MM.1S (cell line): Measurements from ENCODE around the gene XYLT1.

Experiments
- DNase-seq: peaks from one replicate; pipeline ENCODE4 v3.0.0-alpha.2; 2015
- H2AFZ ChIP-seq: fragments of 300-600 bp; sonication (generic); 2 replicates; pipeline ENCODE4 v1.6.0; 2016; ENCODE audit warnings: antibody characterized with exemption, low read length
- H3F3A ChIP-seq: fragments of 300-600 bp; sonication (generic); 2 replicates; pipeline ENCODE4 v1.6.1; 2016; ENCODE audit warnings: mild to moderate bottlenecking, antibody characterized with exemption, low read length, moderate library complexity, mixed read lengths; ENCODE audit not compliant: insufficient read depth
- H3K27ac ChIP-seq: fragments of 300-600 bp; sonication (generic); 2 replicates; pipeline ENCODE4 v1.5.1; 2016; ENCODE audit warnings: mild to moderate bottlenecking, low read length
- H3K27me3 ChIP-seq: fragments of 300-600 bp; sonication (generic); replicated peaks from 2 replicates; pipeline ENCODE4 v1.6.0; 2016; ENCODE audit warnings: low read length; ENCODE audit not compliant: insufficient read depth
- H3K36me3 ChIP-seq: fragments of 300-600 bp; sonication (generic); replicated peaks from 2 replicates; pipeline ENCODE4 v1.6.1; 2016; ENCODE audit warnings: mild to moderate bottlenecking, low read length, mixed read lengths; ENCODE audit not compliant: insufficient read depth
- H3K4me1 ChIP-seq: fragments of 300-600 bp; sonication (generic); 2 replicates; pipeline ENCODE4 v1.6.1; 2016; ENCODE audit warnings: low read length, mixed read lengths
- H3K4me2 ChIP-seq: fragments of 300-600 bp; sonication (generic); 2 replicates; pipeline ENCODE4 v1.6.0; 2016; ENCODE audit warnings: low read depth, low read length
- H3K4me3 ChIP-seq: fragments of 300-600 bp; sonication (generic); 2 replicates; pipeline ENCODE4 v1.5.1; 2016; ENCODE audit warnings: low read length, mixed read lengths
- H3K79me2 ChIP-seq: fragments of 300-600 bp; sonication (generic); 2 replicates; pipeline ENCODE4 v1.6.1; 2016; ENCODE audit warnings: mixed run types, low read length, mixed read lengths
- H3K9ac ChIP-seq: fragments of 300-600 bp; sonication (generic); 2 replicates; pipeline ENCODE4 v1.6.1; 2016; ENCODE audit warnings: low read length, mixed read lengths
- H3K9me2 ChIP-seq: fragments of 300-600 bp; sonication (generic); replicated peaks from 2 replicates; pipeline ENCODE4 v1.6.1; 2016; ENCODE audit warnings: mild to moderate bottlenecking, low read length, mixed read lengths; ENCODE audit not compliant: insufficient read depth
- H3K9me3 ChIP-seq: fragments of 300-600 bp; sonication (generic); replicated peaks from 2 replicates; pipeline ENCODE4 v1.6.1; 2016; ENCODE audit warnings: mild to moderate bottlenecking, low read length, mixed read lengths; ENCODE audit not compliant: insufficient read depth
- H4K20me1 ChIP-seq: fragments of 300-600 bp; sonication (generic); 2 replicates; pipeline ENCODE4 v1.6.1; 2016; ENCODE audit warnings: mild to moderate bottlenecking, low read length, moderate library complexity, mixed read lengths; ENCODE audit not compliant: insufficient read depth
- EZH2 ChIP-seq: fragments of 300-600 bp; sonication (generic); optimal IDR thresholded peaks from 2 replicates; pipeline ENCODE3; 2017; ENCODE audit warnings: low read depth, mild to moderate bottlenecking, antibody characterized with exemption, low read length, mixed read lengths
- EZH2phosphoT487 ChIP-seq: fragments of 300-600 bp; sonication (generic); IDR thresholded peaks from 2 replicates; pipeline ENCODE4 v1.6.1; 2018; ENCODE audit warnings: antibody characterized with exemption, low read length
- TF ChIP-seq, protein P1 (sequence below): fragments of 300-600 bp; sonication (generic); IDR thresholded peaks from 2 replicates; pipeline ENCODE4 v1.5.1; 2016; ENCODE audit warnings: antibody characterized with exemption, low read length, mixed read lengths

The XYLT1 gene

DNA sequence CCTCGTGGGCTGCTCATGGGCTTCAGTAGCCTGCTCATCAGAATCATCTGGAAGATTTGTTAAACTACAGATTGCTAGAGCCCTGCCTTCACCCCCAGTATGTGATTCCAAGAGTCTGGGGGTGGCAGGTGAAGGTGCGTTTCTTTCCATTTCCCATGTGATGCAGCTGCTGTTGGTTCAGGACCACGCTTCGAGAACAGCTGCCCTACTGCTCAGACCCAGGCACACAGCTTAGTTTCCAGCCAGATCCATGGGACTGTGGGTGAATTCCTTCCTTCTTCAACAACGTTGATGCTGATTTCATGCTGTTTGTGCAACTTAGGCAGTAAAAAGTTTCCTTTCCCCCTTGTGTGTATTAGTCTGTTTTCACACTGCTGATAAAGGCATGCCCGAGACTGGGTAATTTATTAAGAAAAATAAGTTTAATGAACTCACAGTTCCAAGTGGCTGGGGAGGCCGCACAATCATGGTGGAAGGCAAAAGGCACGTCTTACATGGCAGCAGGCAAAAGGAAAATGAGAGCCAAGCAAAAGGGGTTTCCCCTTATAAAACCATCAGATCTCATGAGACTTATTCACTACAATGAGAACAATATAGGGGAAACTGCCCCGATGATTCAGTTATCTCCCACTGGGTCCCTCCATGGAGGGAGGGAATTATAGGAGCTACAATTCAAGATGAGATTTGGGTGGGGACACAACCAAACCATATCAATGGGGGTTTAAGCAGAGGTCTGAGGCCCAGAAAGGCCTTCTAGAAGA is 159.2 kb downstream of the XYLT1 start:
- Histone ChIP-seq H3K9me2 (no peaks in the 10 kb centered on the region), H3K27ac (no peak overlapping the region)

DNA sequence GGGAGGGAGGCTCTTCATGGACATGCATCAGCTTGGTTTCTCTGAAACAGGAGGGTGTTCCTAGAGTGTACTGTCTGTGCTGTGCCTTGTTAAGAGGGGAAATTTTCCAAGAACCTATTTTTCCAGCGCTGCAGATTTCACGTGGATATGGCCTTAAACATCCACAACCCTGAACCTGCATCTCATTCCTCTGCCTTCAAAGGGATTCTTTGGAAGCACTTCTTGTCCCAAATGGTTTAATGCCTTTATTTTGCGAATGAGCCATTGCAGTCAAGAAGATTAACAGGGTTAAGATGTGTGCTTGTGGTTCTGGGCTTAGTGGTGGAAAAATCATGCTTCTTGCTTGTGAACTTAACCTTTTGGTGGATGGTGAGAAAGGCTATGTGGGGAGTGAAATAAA is 161.2 kb downstream of the XYLT1 start:
- no peak overlapping the region for H2AFZ ChIP-seq
- H3K4me3 ChIP-seq, result no peak overlapping the region
- no peak overlapping the region for H3K4me2 ChIP-seq
- TF ChIP-seq EZH2phosphoT487 (no peak), EZH2 (no peak)
- no peaks in the 10 kb centered on the region for H3K9me3 ChIP-seq
- H3K36me3 ChIP-seq, result no peaks in the 10 kb centered on the region
- DNase-seq, result no peak
- H3K4me1 ChIP-seq, result no peaks in the 10 kb centered on the region
- H3K27ac ChIP-seq, result no peak overlapping the region
- H3K9ac ChIP-seq, result no peak overlapping the region
- no peaks in the 10 kb centered on the region for H3K27me3 ChIP-seq
- peaks cover 25% of the 10 kb centered on the region for H3K79me2 ChIP-seq
- H3K9me2 ChIP-seq, result no peaks in the 10 kb centered on the region
- no peaks in the 10 kb centered on the region for H3F3A ChIP-seq
- no peaks in the 10 kb centered on the region for H4K20me1 ChIP-seq

More for the DNA sequence above, 159.2 kb downstream of the XYLT1 start:
- no peaks in the 10 kb centered on the region for H4K20me1 ChIP-seq
- H3K4me1 ChIP-seq, result no peaks in the 10 kb centered on the region
- no peak overlapping the region for H2AFZ ChIP-seq
- H3K9me3 ChIP-seq, result no peaks in the 10 kb centered on the region
- DNase-seq, result no peak
- no peak overlapping the region for H3K9ac ChIP-seq
- TF ChIP-seq EZH2 (no peak), EZH2phosphoT487 (no peak)
- TF ChIP-seq, protein P1, sequence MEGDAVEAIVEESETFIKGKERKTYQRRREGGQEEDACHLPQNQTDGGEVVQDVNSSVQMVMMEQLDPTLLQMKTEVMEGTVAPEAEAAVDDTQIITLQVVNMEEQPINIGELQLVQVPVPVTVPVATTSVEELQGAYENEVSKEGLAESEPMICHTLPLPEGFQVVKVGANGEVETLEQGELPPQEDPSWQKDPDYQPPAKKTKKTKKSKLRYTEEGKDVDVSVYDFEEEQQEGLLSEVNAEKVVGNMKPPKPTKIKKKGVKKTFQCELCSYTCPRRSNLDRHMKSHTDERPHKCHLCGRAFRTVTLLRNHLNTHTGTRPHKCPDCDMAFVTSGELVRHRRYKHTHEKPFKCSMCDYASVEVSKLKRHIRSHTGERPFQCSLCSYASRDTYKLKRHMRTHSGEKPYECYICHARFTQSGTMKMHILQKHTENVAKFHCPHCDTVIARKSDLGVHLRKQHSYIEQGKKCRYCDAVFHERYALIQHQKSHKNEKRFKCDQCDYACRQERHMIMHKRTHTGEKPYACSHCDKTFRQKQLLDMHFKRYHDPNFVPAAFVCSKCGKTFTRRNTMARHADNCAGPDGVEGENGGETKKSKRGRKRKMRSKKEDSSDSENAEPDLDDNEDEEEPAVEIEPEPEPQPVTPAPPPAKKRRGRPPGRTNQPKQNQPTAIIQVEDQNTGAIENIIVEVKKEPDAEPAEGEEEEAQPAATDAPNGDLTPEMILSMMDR, result no peak
- no peak overlapping the region for H3K4me2 ChIP-seq
- H3K79me2 ChIP-seq, result peaks cover 32% of the 10 kb centered on the region
- no peaks in the 10 kb centered on the region for H3K36me3 ChIP-seq
- no peaks in the 10 kb centered on the region for H3F3A ChIP-seq
- H3K27me3 ChIP-seq, result no peaks in the 10 kb centered on the region
- H3K4me3 ChIP-seq, result no peak overlapping the region

DNA sequence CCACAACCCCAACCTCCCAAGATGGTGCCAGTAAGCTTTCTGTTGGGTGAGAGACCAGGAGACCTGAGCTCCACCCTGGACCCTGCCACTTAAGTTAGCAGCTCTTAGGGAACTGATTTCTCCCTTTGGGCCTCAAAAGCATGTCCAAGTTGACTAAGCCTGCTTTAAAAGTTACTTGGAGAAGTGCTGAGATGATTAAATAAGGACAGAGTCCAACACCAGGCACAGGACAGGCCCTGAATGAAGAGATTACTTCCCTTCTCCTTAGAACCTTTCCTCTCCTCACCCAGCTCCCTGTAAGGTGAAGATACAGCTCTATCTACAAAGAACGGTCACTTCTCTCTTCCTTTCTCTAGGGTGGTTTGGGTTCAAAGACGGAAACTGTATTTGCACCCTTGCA is 162.6 kb downstream of the XYLT1 start:
- no peaks in the 10 kb centered on the region for H3K9me2 ChIP-seq
- peaks cover 33% of the 10 kb centered on the region for H3K79me2 ChIP-seq
- H3K4me1 ChIP-seq, result no peaks in the 10 kb centered on the region
- H3K4me3 ChIP-seq, result no peak overlapping the region
- no peak for DNase-seq
- H3K9ac ChIP-seq, result no peak overlapping the region
- H3F3A ChIP-seq, result no peaks in the 10 kb centered on the region
- no peak overlapping the region for H2AFZ ChIP-seq
- H3K27ac ChIP-seq, result no peak overlapping the region
- TF ChIP-seq, protein P1, result no peak
- TF ChIP-seq EZH2 (no peak), EZH2phosphoT487 (no peak)
- no peaks in the 10 kb centered on the region for H3K27me3 ChIP-seq
- no peak overlapping the region for H3K4me2 ChIP-seq
- no peaks in the 10 kb centered on the region for H4K20me1 ChIP-seq
- no peaks in the 10 kb centered on the region for H3K36me3 ChIP-seq
- H3K9me3 ChIP-seq, result no peaks in the 10 kb centered on the region

DNA sequence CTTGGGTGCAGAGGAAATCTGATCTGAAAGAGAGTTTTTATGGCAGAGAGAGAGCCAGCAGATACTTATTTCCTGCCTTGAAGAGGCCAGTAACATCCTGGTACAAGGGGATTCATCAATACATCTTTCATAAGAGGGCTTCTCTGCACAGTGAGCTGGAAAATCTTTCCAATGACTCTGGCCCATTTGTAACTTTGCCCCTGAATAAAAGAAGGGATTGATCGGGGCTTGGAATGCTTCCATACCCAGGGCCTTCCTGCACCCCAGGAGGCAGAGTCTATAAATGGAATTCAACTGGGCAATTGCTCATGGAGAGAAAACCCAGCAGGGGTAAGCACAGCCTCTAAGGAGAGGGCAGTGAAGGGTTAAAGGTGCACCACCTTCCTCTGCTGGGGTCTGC is 163.3 kb downstream of the XYLT1 start:
- no peaks in the 10 kb centered on the region for H3F3A ChIP-seq
- no peak overlapping the region for H3K4me3 ChIP-seq
- no peak for DNase-seq
- H4K20me1 ChIP-seq, result no peaks in the 10 kb centered on the region
- H3K27ac ChIP-seq, result no peak overlapping the region
- no peaks in the 10 kb centered on the region for H3K4me1 ChIP-seq
- no peak overlapping the region for H3K4me2 ChIP-seq
- H3K9me2 ChIP-seq, result no peaks in the 10 kb centered on the region
- no peak overlapping the region for H2AFZ ChIP-seq
- H3K27me3 ChIP-seq, result no peaks in the 10 kb centered on the region
- peaks cover 33% of the 10 kb centered on the region for H3K79me2 ChIP-seq
- TF ChIP-seq EZH2phosphoT487 (no peak), EZH2 (no peak)
- TF ChIP-seq, protein P1, result no peak
- no peaks in the 10 kb centered on the region for H3K9me3 ChIP-seq
- H3K36me3 ChIP-seq, result no peaks in the 10 kb centered on the region
- H3K9ac ChIP-seq, result no peak overlapping the region
